ENCODE results near the gene GALNT18.

GALNT18 gene

GRCh38 chr11:11537871-11538270 is 83.9 kb downstream of the GALNT18 start:
- TF ChIP-seq, protein P1, sequence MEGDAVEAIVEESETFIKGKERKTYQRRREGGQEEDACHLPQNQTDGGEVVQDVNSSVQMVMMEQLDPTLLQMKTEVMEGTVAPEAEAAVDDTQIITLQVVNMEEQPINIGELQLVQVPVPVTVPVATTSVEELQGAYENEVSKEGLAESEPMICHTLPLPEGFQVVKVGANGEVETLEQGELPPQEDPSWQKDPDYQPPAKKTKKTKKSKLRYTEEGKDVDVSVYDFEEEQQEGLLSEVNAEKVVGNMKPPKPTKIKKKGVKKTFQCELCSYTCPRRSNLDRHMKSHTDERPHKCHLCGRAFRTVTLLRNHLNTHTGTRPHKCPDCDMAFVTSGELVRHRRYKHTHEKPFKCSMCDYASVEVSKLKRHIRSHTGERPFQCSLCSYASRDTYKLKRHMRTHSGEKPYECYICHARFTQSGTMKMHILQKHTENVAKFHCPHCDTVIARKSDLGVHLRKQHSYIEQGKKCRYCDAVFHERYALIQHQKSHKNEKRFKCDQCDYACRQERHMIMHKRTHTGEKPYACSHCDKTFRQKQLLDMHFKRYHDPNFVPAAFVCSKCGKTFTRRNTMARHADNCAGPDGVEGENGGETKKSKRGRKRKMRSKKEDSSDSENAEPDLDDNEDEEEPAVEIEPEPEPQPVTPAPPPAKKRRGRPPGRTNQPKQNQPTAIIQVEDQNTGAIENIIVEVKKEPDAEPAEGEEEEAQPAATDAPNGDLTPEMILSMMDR (IDR thresholded peaks at IDR 0.05; ENCODE audit: control extremely low read depth, extremely low read depth, low read depth, missing control alignments) = no peak
- CTCF ChIA-PET = interaction anchor here (0.6 to 1.6 kb wide), 4 partner anchors 9 to 51 kb away, joined by 3 to 4 read pairs (median 3); no protein-coding TSS in a partner anchor
- POLR2A ChIA-PET = no interaction called here
- no peak for DNase-seq (ENCODE audit: extremely low spot score)

- ChIA-PET POLR2A (no interaction called here), CTCF (interaction anchor here (1.1 to 1.6 kb wide), 3 partner anchors 8 to 27 kb away, joined by 3 to 4 read pairs (median 3); no protein-coding TSS in a partner anchor)
- TF ChIP-seq, protein P1 (IDR thresholded peaks at IDR 0.05; ENCODE audit: control extremely low read depth, extremely low read depth, low read depth, missing control alignments) = no peak
- no peak for DNase-seq (ENCODE audit: extremely low spot score)
Measured at GRCh38 chr11:11537372-11537771, 84.4 kb downstream of the GALNT18 start.

DNA sequence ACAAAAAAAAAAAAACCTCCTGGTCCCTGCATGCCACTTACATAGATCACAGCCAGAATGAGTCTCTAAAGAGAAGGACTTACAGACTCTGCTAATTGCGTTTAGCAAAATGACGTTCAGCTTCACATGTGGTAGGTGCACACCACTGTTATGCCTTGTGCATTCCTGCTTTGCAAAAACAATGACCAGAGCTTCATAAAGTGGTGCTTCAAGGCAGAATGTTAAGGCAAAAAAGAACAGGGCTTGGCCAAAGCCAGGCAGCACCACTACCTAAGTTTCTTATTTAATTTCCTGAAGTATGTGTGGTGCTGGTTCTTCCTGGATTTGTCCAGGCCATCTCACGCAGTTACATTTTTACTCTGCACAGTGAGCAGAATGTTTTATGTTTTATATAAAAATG is 85.2 kb downstream of the GALNT18 start:
- ChIA-PET POLR2A (no interaction called here), CTCF (interaction anchor here (1.9 kb wide), 1 partner anchor 10 kb away, joined by 6 read pairs; no protein-coding TSS in a partner anchor)
- DNase-seq (ENCODE audit: extremely low spot score) = no peak
- TF ChIP-seq, protein P1 (IDR thresholded peaks at IDR 0.05; ENCODE audit: control extremely low read depth, extremely low read depth, low read depth, missing control alignments) = no peak

DNA sequence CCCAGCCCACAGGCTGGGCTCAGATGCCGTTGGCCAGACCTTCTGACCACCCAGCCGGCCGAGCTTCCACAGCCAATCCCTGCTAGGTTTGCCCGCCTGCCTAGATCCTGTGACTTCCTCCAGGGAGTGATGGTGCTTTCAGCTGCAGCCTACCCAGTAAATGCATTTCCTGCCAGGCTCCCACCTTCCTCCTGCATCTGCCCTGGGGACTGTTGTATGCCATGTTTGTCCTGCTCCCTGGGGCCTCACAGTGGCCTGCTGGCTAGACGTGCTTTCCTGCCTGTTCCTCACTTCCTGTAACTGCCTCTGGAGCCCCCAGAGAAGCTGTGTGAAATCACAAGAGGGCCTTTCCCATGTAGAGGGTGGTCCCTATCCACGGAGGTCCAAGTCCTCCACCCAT is 86.2 kb downstream of the GALNT18 start:
- CTCF ChIA-PET = interaction anchor here (1.4 to 1.9 kb wide), 2 partner anchors 9 to 14 kb away, joined by 4 to 6 read pairs; no protein-coding TSS in a partner anchor
- no peak for DNase-seq (ENCODE audit: extremely low spot score)
- POLR2A ChIA-PET = no interaction called here

GRCh38 chr11:11534981-11535380 is 86.8 kb downstream of the GALNT18 start:
- TF ChIP-seq, protein P1 (IDR thresholded peaks at IDR 0.05; ENCODE audit: control extremely low read depth, extremely low read depth, low read depth, missing control alignments) = no peak
- ChIA-PET POLR2A (no interaction called here), CTCF (interaction anchor here (1.4 to 1.9 kb wide), 2 partner anchors 8 to 15 kb away, joined by 4 to 6 read pairs; no protein-coding TSS in a partner anchor)
- DNase-seq (ENCODE audit: extremely low spot score) = no peak

More for the DNA sequence above, 86.2 kb downstream of the GALNT18 start:
- TF ChIP-seq, protein P1 (IDR thresholded peaks at IDR 0.05; ENCODE audit: control extremely low read depth, extremely low read depth, low read depth, missing control alignments) = no peak

- DNase-seq (ENCODE audit: extremely low spot score) = no peak
Measured at GRCh38 chr11:11533751-11534150, 88.1 kb downstream of the GALNT18 start.

More at GRCh38 chr11:11533751-11534150, 88.1 kb downstream of the GALNT18 start:
- POLR2A ChIA-PET = no interaction called here
- CTCF ChIA-PET = no interaction called here
- TF ChIP-seq, protein P1 (IDR thresholded peaks at IDR 0.05; ENCODE audit: control extremely low read depth, extremely low read depth, low read depth, missing control alignments) = no peak
